Liver (tissue), 3 donors: Measurements from ENCODE around the gene TGM5.

ENCODE experiments used
- JUND ChIP-seq, 2 donors: IDR thresholded peaks; 2 replicates each; pipeline ENCODE4 v1.6.1; 2016; ENCODE audit warnings: antibody characterized with exemption in 2 of 2
- RAD21 ChIP-seq, 2 donors: IDR thresholded peaks; 2 replicates each; pipeline ENCODE4 v1.6.1; 2016; ENCODE audit warnings: antibody characterized with exemption in 2 of 2, mild to moderate bottlenecking in 2 of 2
- RXRA ChIP-seq, 2 donors: IDR thresholded peaks; 2 replicates each; pipeline ENCODE4 v1.6.1; 2017 to 2018; ENCODE audit warnings: antibody characterized with exemption in 2 of 2, mild to moderate bottlenecking in 1 of 2
- SP1 ChIP-seq: IDR thresholded peaks from 2 replicates; pipeline ENCODE4 v1.6.1; 2018; ENCODE audit warnings: antibody characterized with exemption, mild to moderate bottlenecking
- TAF1 ChIP-seq: conservative IDR thresholded peaks from 2 replicates; pipeline ENCODE4 v1.6.1; 2016; ENCODE audit warnings: antibody characterized with exemption, mild to moderate bottlenecking
- TF ChIP-seq, protein P1 (sequence below): fragments of 150-350 bp; IDR thresholded peaks from 2 replicates; pipeline ENCODE4 v1.5.1; 2017; ENCODE audit warnings: improper control_type of control experiment, low read depth, low read length; ENCODE audit not compliant: missing input control
- TF ChIP-seq, protein P2 (sequence below): IDR thresholded peaks from 2 replicates; pipeline ENCODE4 v1.6.1; 2016; ENCODE audit warnings: antibody characterized with exemption, mild to moderate bottlenecking
- TF ChIP-seq, protein P3 (sequence below): IDR thresholded peaks from 2 replicates; pipeline ENCODE4 v1.6.1; 2016; ENCODE audit warnings: antibody characterized with exemption
- donor health status: healthy.
- donor health status: healthy.

DNA sequence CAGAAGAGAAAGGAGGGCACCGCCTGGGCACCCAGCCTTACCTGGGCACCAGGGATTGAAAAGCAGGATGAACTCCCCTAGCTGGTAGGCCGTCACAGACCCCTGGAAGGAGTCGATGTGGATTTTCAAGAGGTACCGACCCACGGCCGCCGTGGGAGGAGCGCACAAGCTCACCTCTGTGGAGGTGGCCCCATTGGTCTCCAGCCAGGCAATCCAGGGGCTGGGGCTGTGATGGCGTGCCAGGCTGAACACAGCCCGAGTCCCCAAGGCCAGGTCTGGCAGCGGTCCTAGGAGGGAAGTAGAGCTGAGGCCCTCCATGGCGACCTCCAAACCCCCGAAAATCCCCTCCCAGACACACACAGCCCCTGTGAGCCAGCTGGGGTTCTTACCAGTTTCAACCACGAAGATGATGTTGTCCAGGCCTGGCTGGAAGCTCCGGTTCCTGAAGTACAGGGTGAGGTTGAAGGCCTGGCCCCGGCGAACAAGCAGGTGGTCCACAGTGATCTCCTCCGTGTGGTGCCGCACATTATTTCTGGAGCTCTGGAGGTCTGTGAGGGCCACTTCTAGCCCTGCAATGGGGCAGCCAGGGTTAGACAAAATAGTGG is 6.6 kb downstream of the TGM5 start:
- TF ChIP-seq, protein P1, sequence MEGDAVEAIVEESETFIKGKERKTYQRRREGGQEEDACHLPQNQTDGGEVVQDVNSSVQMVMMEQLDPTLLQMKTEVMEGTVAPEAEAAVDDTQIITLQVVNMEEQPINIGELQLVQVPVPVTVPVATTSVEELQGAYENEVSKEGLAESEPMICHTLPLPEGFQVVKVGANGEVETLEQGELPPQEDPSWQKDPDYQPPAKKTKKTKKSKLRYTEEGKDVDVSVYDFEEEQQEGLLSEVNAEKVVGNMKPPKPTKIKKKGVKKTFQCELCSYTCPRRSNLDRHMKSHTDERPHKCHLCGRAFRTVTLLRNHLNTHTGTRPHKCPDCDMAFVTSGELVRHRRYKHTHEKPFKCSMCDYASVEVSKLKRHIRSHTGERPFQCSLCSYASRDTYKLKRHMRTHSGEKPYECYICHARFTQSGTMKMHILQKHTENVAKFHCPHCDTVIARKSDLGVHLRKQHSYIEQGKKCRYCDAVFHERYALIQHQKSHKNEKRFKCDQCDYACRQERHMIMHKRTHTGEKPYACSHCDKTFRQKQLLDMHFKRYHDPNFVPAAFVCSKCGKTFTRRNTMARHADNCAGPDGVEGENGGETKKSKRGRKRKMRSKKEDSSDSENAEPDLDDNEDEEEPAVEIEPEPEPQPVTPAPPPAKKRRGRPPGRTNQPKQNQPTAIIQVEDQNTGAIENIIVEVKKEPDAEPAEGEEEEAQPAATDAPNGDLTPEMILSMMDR, result no peak
- TF ChIP-seq SP1 (no peak), JUND (IDR thresholded peaks at IDR 0.05) (no peak), RAD21 (IDR thresholded peaks at IDR 0.05) (no peak), RXRA (IDR thresholded peaks at IDR 0.05) (no peak), TAF1 (no peak)
- TF ChIP-seq, protein P2, sequence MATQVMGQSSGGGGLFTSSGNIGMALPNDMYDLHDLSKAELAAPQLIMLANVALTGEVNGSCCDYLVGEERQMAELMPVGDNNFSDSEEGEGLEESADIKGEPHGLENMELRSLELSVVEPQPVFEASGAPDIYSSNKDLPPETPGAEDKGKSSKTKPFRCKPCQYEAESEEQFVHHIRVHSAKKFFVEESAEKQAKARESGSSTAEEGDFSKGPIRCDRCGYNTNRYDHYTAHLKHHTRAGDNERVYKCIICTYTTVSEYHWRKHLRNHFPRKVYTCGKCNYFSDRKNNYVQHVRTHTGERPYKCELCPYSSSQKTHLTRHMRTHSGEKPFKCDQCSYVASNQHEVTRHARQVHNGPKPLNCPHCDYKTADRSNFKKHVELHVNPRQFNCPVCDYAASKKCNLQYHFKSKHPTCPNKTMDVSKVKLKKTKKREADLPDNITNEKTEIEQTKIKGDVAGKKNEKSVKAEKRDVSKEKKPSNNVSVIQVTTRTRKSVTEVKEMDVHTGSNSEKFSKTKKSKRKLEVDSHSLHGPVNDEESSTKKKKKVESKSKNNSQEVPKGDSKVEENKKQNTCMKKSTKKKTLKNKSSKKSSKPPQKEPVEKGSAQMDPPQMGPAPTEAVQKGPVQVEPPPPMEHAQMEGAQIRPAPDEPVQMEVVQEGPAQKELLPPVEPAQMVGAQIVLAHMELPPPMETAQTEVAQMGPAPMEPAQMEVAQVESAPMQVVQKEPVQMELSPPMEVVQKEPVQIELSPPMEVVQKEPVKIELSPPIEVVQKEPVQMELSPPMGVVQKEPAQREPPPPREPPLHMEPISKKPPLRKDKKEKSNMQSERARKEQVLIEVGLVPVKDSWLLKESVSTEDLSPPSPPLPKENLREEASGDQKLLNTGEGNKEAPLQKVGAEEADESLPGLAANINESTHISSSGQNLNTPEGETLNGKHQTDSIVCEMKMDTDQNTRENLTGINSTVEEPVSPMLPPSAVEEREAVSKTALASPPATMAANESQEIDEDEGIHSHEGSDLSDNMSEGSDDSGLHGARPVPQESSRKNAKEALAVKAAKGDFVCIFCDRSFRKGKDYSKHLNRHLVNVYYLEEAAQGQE, result no peak
- TF ChIP-seq, protein P3, sequence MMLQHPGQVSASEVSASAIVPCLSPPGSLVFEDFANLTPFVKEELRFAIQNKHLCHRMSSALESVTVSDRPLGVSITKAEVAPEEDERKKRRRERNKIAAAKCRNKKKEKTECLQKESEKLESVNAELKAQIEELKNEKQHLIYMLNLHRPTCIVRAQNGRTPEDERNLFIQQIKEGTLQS, result no peak
